ENCODE measurements around the gene OR6C75. TPM values are rescaled to one million over a fixed set of nuclear protein-coding genes. Genes with fewer than 3 reads are reported as not detected.
A peak's percentile ranks its signal among the peaks of the same experiment; 100 is the strongest.

Gene OR6C75
- total RNA-seq, 1 experiment from 2014 or later = not detected

- H4K20me1 ChIP-seq (ENCODE audit: control insufficient read depth, insufficient read depth, insufficient read length) = no peaks in the 10 kb centered on the region
- H2BK15ac ChIP-seq (ENCODE audit: low read depth, low read length) = no peak within 1 kb of the TSS
- no peak within 1 kb of the TSS for H2BK120ac ChIP-seq (ENCODE audit: low read depth, low read length, poor library complexity, severe bottlenecking)
- no peak within 1 kb of the TSS for H3K4me2 ChIP-seq (ENCODE audit: insufficient read depth, insufficient read length, low read length)
- no peak within 1 kb of the TSS for H3K23ac ChIP-seq (ENCODE audit: insufficient read length, low read depth, low read length)
- H4K91ac ChIP-seq (ENCODE audit: insufficient read length, low read depth, low read length) = no peak within 1 kb of the TSS
- Mint-ChIP-seq H3K36me3 (ENCODE audit: insufficient read depth in 1 of 3, low read depth in 3 of 3) (peaks cover 0 to 2% (median 0%) of the 10 kb centered on the region in 3 experiments; a peak in 1 of 7 replicates), H3K27ac (0 out of 7 replicates have a peak within 1 kb of the TSS, but pooled peaks of 1 of the 3 experiments have one; percentile 68), H3K4me3 (no peak within 1 kb of the TSS), H3K27me3 (ENCODE audit: low read depth) (no peaks in the 10 kb centered on the region), H3K4me1 (peaks cover 17 to 24% of the 10 kb centered on the region in 2 experiments), H3K9me3 (peaks cover 0 to 5% of the 10 kb centered on the region in 2 experiments; a peak in 3 of 5 replicates)
- no peak within 1 kb of the TSS for H2BK20ac ChIP-seq (ENCODE audit: low read depth, low read length, poor library complexity, severe bottlenecking)
- H3K14ac ChIP-seq (ENCODE audit: insufficient read depth, low read length) = no peak within 1 kb of the TSS
- no CpG with 5 or more reads among the region's 1 CpG for WGBS (ENCODE audit: extremely low coverage, insufficient read length, low lambda C conversion rate)
- H4K8ac ChIP-seq (replicated peaks; ENCODE audit: insufficient read length, low read depth, low read length) = no peak within 1 kb of the TSS
- H3K9ac ChIP-seq (ENCODE audit: extremely low read depth, insufficient read length, low read length) = no peak within 1 kb of the TSS
- no peaks in the 10 kb centered on the region for H3K79me2 ChIP-seq (ENCODE audit: insufficient read depth, low read length)
- no peak within 1 kb of the TSS for H3T11ph ChIP-seq (ENCODE audit: low read length)
- no peak for TF ChIP-seq CTCF (conservative IDR thresholded peaks at IDR 0.05)
- no peak within 1 kb of the TSS for H3K18ac ChIP-seq (ENCODE audit: insufficient read length, low read depth, low read length)
- H2AFZ ChIP-seq (ENCODE audit: low read length) = no peak within 1 kb of the TSS
- no peaks in the 10 kb centered on the region for H3K23me2 ChIP-seq (ENCODE audit: insufficient read length, low read depth, low read length, poor library complexity, severe bottlenecking)
- H3K9me3 ChIP-seq (ENCODE audit: control insufficient read depth, low read depth, low read length) = no peaks in the 10 kb centered on the region
- H3K56ac ChIP-seq (ENCODE audit: insufficient read length, low read depth, low read length) = no peak within 1 kb of the TSS
- H3K27ac ChIP-seq (ENCODE audit: insufficient read length, low read depth, low read length) = no peak within 1 kb of the TSS
- H3K27me3 ChIP-seq (ENCODE audit: insufficient read depth, low read length) = no peaks in the 10 kb centered on the region
- H2BK5ac ChIP-seq (ENCODE audit: insufficient read length, low read length) = no peak within 1 kb of the TSS
- H4K5ac ChIP-seq (ENCODE audit: insufficient read length, low read depth, low read length) = no peak within 1 kb of the TSS
- H2AK5ac ChIP-seq (ENCODE audit: insufficient read length, low read length) = no peak within 1 kb of the TSS
- no peaks in the 10 kb centered on the region for H3K79me1 ChIP-seq (ENCODE audit: insufficient read depth, low read depth, low read length, poor library complexity, severe bottlenecking)
- H3K4me1 ChIP-seq (ENCODE audit: insufficient read depth, low read length) = peaks cover 4% of the 10 kb centered on the region; the same call in 1 of the 2 replicates
- DNase-seq = no peak
- no peak within 1 kb of the TSS for H3K4ac ChIP-seq (ENCODE audit: low read depth, low read length)
- no peak within 1 kb of the TSS for H2BK12ac ChIP-seq (ENCODE audit: insufficient read length, low read depth, low read length)
Measured at GRCh38 chr12:55330446-55330845, 32.3 kb upstream of the OR6C75 start, which contains the start of gene OR6C3. OR6C3 (plus strand) TSS chr12:55330746; CDS start chr12:55331701, 955 bp downstream.
